ENCODE results near the gene RHO. TPM values are rescaled to one million over a fixed set of nuclear protein-coding genes. Genes with fewer than 3 reads are reported as not detected.

Gene RHO
- polyA plus RNA-seq, 3 donors from 2014 or later, result not detected

DNA sequence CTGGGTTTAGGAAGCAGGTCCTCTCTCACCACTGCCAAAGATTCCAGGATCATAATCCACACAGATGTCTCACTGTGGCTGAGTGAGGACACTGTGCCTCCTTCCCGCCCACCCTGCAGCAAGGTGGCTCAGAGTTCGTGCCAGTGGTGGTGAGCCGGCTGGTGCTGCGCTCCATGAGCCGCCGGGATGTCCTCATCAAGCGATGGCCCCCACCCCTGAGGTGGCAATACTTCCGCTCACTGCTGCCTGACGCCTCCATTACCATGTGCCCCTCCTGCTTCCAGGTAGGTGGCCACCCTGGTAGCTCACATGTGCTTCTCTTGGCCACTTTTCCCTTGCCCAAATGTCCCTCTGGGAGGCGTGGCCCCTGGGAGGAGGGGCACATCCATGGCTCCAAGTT is 9.0 kb upstream of the RHO start:
- H3K36me3 Mint-ChIP-seq, result peaks cover 4 to 21% (median 7%) of the 10 kb centered on the region in 3 donors
- no peak overlapping the region for H3K27ac Mint-ChIP-seq
- peaks cover 0 to 3% (median 0%) of the 10 kb centered on the region in 3 donors for H3K27me3 Mint-ChIP-seq (ENCODE audit: low read depth in 3 of 3)
- H3K9me3 Mint-ChIP-seq, result no peaks in the 10 kb centered on the region
- no peaks in the 10 kb centered on the region for H3K4me1 Mint-ChIP-seq
- no peak for DNase-seq
- H3K4me3 Mint-ChIP-seq, result no peak overlapping the region

DNA sequence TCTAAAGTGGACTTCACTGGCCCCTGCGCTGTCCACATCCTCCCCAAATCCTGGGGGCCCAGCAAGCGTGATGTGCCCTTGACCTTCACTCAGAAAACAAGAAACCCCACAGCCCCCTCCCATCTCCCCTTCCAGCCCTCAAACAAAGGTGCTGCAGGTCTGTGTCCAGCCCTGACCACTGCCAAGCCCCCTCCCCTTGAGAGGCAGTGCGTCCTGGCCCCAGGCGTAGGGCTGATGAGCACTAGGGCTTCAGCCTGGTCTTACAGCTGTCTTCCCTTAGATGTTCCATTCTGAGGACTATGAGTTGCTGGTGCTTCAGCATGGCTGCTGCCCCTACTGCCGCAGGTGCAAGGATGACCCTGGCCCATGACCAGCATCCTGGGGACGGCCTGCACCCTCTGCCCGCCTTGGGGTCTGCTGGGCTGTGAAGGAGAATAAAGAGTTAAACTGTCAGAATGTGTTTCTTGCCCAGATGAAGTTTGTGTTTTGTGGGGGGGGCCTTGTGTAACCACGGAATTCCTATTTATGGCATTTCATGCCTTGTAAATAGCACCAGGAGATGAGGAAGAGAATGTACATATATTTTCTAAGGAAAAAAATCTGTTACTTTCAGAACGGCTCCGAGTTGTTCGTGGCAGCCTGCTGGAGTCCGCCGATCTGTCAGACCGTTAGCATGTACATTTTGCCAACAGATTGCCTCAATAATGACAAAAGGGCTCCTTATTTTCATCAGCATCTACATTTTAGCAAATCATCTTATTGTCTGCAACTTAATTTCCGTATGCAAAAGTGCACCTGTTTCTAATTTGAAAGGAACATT is 8.3 kb upstream of the RHO start:
- Mint-ChIP-seq H3K9me3 (no peaks in the 10 kb centered on the region), H3K27ac (peak overlapping the region in 1 of 6 donors; percentile 74), H3K4me1 (no peaks in the 10 kb centered on the region), H3K36me3 (peaks cover 4 to 21% (median 7%) of the 10 kb centered on the region in 3 donors), H3K4me3 (no peak overlapping the region), H3K27me3 (ENCODE audit: low read depth in 3 of 3) (peaks cover 0 to 3% (median 0%) of the 10 kb centered on the region in 3 donors)
- no peak for DNase-seq

DNA sequence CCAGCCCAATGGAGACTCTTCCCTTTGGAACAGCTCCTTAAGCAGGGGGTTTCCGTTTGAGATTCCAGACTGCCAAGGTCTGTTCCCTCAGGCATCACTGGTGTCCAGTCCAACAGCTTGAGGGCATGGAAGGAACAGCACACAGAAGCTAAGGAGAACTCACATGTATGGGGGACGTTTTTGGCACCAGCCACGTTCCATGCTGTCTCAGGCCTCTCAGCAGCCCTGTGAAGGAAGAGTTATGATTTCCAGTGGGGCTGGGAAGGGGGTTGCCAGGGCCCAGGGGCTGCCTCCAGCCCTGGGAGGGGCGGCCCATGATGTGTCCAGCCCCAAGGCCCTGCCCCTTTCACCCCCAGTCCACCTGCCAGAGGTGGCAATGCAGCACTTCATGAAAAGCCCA is 7.5 kb upstream of the RHO start:
- Mint-ChIP-seq H3K4me1 (no peaks in the 10 kb centered on the region), H3K36me3 (peaks cover 4 to 19% (median 6%) of the 10 kb centered on the region in 3 donors), H3K27me3 (ENCODE audit: low read depth in 3 of 3) (peaks cover 0 to 3% (median 0%) of the 10 kb centered on the region in 3 donors), H3K9me3 (no peaks in the 10 kb centered on the region), H3K4me3 (no peak overlapping the region), H3K27ac (no peak overlapping the region)
- DNase-seq, result no peak

DNA sequence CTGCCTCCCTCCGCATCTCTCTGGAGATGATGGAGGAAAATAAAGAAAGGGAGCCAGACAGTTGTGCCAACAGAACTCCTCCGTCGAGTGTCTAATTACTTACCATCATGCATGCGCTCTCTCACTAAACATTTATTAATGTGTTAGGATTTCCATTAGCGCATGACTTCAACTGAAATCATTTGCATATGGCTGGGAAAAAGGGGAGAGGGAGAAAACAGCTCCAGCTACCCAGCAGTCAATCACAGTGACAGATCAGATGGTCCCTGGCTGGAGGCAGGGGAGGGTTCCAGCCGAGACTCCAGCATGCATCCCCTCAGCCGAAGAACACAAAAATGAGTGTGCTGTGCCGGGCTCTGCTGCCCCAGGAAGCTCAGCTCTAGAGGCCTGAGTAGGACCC is 6.8 kb upstream of the RHO start:
- Mint-ChIP-seq H3K36me3 (peaks cover 4 to 13% (median 4%) of the 10 kb centered on the region in 3 donors), H3K27me3 (ENCODE audit: low read depth in 3 of 3) (peaks cover 0 to 3% (median 0%) of the 10 kb centered on the region in 3 donors), H3K4me3 (no peak overlapping the region), H3K4me1 (no peaks in the 10 kb centered on the region), H3K9me3 (no peaks in the 10 kb centered on the region), H3K27ac (no peak overlapping the region)
- DNase-seq, result no peak

DNA sequence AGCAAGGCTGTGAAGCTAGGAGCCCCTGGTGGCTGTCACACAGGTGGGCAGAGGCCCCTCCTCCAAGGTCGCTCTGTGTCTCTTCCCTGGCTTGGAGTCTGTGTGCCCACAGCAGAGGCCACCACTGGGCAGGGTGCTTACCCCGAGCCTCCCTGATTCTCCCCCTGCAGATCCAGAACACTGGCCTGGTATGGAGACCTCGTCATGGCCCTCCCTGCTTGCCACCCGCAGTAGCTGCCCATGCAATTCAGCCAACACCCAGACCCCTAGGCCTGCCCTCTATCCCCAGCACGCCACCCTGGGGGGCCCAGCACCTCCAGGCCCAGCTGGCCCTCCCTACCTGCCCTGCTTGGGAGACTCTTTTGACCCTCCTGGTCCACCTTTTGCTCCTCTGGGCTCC is 5.5 kb upstream of the RHO start:
- H3K9me3 Mint-ChIP-seq, result no peaks in the 10 kb centered on the region
- H3K27me3 Mint-ChIP-seq (ENCODE audit: low read depth in 3 of 3), result peaks cover 0 to 3% (median 0%) of the 10 kb centered on the region in 3 donors
- H3K36me3 Mint-ChIP-seq, result peaks cover 0 to 4% (median 4%) of the 10 kb centered on the region in 3 donors
- no peak for DNase-seq
- H3K27ac Mint-ChIP-seq, result peak overlapping the region in 1 of 6 donors; percentile 19
- no peak overlapping the region for H3K4me3 Mint-ChIP-seq
- H3K4me1 Mint-ChIP-seq, result peaks cover 0 to 1% of the 10 kb centered on the region in 2 donors

DNA sequence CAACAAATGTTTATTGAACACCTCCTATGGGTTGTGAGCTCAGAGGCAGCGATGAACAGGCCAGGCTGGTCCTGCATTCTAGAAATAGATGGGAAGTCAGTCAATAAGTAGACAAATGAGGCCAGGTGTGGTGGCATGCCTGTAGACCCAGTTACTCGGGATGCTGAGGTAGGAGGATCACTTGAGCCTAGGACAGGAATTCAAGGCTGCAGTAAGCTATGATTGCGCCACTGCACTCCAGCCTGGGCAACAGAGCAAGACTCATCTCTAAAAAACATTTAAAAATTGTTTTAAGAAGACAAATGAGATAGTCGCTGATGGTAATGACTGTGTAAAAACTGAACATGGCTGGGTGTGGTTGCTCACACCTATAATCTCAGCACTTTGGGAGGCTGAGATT is 4.4 kb upstream of the RHO start:
- peak overlapping the region in 1 of 6 donors; percentile 30 for H3K27ac Mint-ChIP-seq
- no peak for DNase-seq
- H3K4me1 Mint-ChIP-seq, result peaks cover 0 to 1% of the 10 kb centered on the region in 2 donors
- H3K36me3 Mint-ChIP-seq, result peaks cover 0 to 4% (median 4%) of the 10 kb centered on the region in 3 donors
- peaks cover 0 to 3% (median 0%) of the 10 kb centered on the region in 3 donors for H3K27me3 Mint-ChIP-seq (ENCODE audit: low read depth in 3 of 3)
- no peak overlapping the region for H3K4me3 Mint-ChIP-seq
- H3K9me3 Mint-ChIP-seq, result no peaks in the 10 kb centered on the region

DNA sequence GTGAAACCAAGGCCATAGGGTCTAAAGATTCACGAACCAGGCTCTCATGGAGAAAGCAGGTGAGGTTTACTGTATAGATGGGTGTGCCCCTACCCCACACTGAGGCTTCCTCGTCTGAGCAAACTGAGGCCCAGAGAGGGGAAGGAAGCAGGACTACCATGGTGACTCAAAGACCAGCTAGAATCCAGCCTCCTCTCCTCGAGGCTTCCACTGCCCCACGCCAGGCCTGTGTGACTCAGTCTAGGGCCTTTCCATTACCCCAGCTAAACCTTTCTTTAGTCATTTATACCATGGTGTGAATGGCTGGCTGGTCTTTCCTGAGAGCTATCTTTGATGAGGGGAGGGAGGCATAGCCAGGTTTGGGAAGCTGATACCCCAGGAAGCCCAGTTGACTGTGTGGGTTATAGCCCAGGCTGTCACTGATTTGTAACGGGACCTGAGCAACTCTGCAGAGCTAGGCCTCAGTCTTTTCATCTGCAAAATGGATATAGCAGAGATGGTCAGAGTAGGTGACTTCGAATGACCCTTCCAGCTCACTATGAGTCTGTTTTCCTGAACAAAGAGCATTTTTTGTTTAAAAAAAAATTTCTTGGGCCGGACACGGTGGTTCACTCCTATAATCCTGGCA is 3.0 kb upstream of the RHO start:
- no peaks in the 10 kb centered on the region for H3K9me3 Mint-ChIP-seq
- no peak overlapping the region for H3K4me3 Mint-ChIP-seq
- peaks cover 0 to 1% of the 10 kb centered on the region in 2 donors for H3K4me1 Mint-ChIP-seq
- H3K27ac Mint-ChIP-seq, result peak overlapping the region in 1 of 6 donors; percentile 10
- no peak for DNase-seq
- H3K36me3 Mint-ChIP-seq, result no peaks in the 10 kb centered on the region
- peaks cover 0 to 3% (median 2%) of the 10 kb centered on the region in 3 donors for H3K27me3 Mint-ChIP-seq (ENCODE audit: low read depth in 3 of 3)

DNA sequence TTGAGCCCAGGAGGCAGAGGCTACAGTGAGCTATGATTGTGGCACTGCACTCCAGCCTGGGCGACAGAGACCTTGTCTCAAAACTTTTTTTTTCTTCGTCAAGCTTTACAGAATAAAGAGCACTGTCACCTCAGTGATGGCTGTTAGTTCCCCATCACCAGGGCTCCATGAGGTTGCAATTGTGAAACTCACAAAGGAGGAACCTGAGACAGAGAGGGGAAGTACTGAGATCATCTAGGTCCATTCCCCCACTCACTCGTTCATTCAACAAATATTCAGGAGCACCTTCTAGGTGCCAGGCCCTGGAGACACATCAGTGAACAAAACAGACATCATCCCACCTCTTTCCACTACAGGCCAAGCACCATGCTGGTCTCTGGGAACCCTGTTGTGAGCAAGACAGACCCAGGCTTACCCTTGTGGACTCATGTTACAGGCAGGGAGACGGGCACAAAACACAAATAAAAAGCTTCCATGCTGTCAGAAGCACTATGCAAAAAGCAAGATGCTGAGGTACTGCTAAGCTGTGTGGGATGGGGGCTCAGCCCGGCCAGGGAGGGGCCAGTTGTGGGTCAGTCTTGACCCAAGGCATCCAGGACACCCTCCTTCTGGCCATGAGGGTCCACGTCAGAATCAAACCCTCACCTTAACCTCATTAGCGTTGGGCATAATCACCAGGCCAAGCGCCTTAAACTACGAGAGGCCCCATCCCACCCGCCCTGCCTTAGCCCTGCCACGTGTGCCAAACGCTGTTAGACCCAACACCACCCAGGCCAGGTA is 2.1 kb upstream of the RHO start:
- H3K27me3 Mint-ChIP-seq (ENCODE audit: low read depth in 3 of 3), result peaks cover 0 to 5% (median 3%) of the 10 kb centered on the region in 3 donors
- H3K36me3 Mint-ChIP-seq, result no peaks in the 10 kb centered on the region
- peaks cover 0 to 1% of the 10 kb centered on the region in 2 donors for H3K4me1 Mint-ChIP-seq
- H3K27ac Mint-ChIP-seq, result peak overlapping the region in 2 of 6 donors; percentile 26 to 39
- no peak overlapping the region for H3K4me3 Mint-ChIP-seq
- no peaks in the 10 kb centered on the region for H3K9me3 Mint-ChIP-seq
- no peak for DNase-seq

DNA sequence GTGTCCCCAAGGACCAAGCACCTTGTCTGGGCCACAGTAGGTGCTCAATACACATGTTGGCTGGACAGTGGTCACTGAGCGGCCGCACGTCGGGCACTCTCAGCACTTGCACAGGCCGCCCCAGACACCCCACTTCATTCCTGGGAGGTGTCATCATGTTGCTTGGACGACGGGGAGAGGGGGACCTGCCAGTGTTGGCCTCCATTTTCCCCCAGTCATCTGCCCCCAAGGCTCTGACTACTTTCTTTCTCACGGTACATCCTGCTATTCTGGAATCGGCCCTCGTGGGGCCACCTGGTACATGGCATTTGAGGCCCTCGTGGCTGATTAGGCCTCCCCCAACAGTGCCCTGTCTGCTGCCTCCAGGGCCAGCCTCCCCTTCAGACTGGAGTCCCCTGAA is 1.2 kb upstream of the RHO start:
- peaks cover 2 to 5% (median 2%) of the 10 kb centered on the region in 3 donors for H3K27me3 Mint-ChIP-seq (ENCODE audit: low read depth in 3 of 3)
- no peak overlapping the region for H3K4me3 Mint-ChIP-seq
- H3K4me1 Mint-ChIP-seq, result peaks cover 0 to 1% of the 10 kb centered on the region in 2 donors
- no peaks in the 10 kb centered on the region for H3K9me3 Mint-ChIP-seq
- H3K27ac Mint-ChIP-seq, result no peak overlapping the region
- no peaks in the 10 kb centered on the region for H3K36me3 Mint-ChIP-seq
- no peak for DNase-seq

DNA sequence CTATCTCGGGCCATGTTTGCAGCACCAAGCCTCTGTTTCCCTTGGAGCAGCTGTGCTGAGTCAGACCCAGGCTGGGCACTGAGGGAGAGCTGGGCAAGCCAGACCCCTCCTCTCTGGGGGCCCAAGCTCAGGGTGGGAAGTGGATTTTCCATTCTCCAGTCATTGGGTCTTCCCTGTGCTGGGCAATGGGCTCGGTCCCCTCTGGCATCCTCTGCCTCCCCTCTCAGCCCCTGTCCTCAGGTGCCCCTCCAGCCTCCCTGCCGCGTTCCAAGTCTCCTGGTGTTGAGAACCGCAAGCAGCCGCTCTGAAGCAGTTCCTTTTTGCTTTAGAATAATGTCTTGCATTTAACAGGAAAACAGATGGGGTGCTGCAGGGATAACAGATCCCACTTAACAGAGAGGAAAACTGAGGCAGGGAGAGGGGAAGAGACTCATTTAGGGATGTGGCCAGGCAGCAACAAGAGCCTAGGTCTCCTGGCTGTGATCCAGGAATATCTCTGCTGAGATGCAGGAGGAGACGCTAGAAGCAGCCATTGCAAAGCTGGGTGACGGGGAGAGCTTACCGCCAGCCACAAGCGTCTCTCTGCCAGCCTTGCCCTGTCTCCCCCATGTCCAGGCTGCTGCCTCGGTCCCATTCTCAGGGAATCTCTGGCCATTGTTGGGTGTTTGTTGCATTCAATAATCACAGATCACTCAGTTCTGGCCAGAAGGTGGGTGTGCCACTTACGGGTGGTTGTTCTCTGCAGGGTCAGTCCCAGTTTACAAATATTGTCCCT is 1.2 kb downstream of the RHO start:
- no peaks in the 10 kb centered on the region for H3K36me3 Mint-ChIP-seq
- H3K4me3 Mint-ChIP-seq, result no peak overlapping the region
- no peak for DNase-seq
- no peak overlapping the region for H3K27ac Mint-ChIP-seq
- peaks cover 2 to 5% (median 4%) of the 10 kb centered on the region in 3 donors for H3K27me3 Mint-ChIP-seq (ENCODE audit: low read depth in 3 of 3)
- H3K4me1 Mint-ChIP-seq, result peaks cover 0 to 1% of the 10 kb centered on the region in 2 donors
- no peaks in the 10 kb centered on the region for H3K9me3 Mint-ChIP-seq

DNA sequence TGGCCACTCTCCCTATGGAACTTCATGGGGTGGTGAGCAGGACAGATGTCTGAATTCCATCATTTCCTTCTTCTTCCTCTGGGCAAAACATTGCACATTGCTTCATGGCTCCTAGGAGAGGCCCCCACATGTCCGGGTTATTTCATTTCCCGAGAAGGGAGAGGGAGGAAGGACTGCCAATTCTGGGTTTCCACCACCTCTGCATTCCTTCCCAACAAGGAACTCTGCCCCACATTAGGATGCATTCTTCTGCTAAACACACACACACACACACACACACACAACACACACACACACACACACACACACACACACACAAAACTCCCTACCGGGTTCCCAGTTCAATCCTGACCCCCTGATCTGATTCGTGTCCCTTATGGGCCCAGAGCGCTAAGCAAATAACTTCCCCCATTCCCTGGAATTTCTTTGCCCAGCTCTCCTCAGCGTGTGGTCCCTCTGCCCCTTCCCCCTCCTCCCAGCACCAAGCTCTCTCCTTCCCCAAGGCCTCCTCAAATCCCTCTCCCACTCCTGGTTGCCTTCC is 1.9 kb downstream of the RHO start:
- Mint-ChIP-seq H3K4me1 (peaks cover 0 to 1% of the 10 kb centered on the region in 2 donors), H3K36me3 (no peaks in the 10 kb centered on the region), H3K4me3 (no peak overlapping the region), H3K27ac (no peak overlapping the region), H3K27me3 (ENCODE audit: low read depth in 3 of 3) (peaks cover 2 to 5% (median 4%) of the 10 kb centered on the region in 3 donors), H3K9me3 (no peaks in the 10 kb centered on the region)
- no peak for DNase-seq

DNA sequence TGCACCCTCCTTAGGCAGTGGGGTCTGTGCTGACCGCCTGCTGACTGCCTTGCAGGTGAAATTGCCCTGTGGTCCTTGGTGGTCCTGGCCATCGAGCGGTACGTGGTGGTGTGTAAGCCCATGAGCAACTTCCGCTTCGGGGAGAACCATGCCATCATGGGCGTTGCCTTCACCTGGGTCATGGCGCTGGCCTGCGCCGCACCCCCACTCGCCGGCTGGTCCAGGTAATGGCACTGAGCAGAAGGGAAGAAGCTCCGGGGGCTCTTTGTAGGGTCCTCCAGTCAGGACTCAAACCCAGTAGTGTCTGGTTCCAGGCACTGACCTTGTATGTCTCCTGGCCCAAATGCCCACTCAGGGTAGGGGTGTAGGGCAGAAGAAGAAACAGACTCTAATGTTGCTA is 2.4 kb downstream of the RHO start:
- Mint-ChIP-seq H3K9me3 (no peaks in the 10 kb centered on the region), H3K27ac (no peak overlapping the region), H3K4me3 (no peak overlapping the region), H3K36me3 (no peaks in the 10 kb centered on the region), H3K4me1 (peaks cover 0 to 1% of the 10 kb centered on the region in 2 donors), H3K27me3 (ENCODE audit: low read depth in 3 of 3) (peaks cover 2 to 5% (median 4%) of the 10 kb centered on the region in 3 donors)
- DNase-seq, result no peak

DNA sequence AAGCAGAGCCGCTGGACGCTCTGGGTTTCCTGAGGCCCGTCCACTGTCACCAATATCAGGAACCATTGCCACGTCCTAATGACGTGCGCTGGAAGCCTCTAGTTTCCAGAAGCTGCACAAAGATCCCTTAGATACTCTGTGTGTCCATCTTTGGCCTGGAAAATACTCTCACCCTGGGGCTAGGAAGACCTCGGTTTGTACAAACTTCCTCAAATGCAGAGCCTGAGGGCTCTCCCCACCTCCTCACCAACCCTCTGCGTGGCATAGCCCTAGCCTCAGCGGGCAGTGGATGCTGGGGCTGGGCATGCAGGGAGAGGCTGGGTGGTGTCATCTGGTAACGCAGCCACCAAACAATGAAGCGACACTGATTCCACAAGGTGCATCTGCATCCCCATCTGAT is 3.3 kb downstream of the RHO start:
- no peak overlapping the region for H3K4me3 Mint-ChIP-seq
- H3K27me3 Mint-ChIP-seq (ENCODE audit: low read depth in 3 of 3), result peaks cover 2 to 5% (median 4%) of the 10 kb centered on the region in 3 donors
- no peaks in the 10 kb centered on the region for H3K9me3 Mint-ChIP-seq
- DNase-seq, result no peak
- peaks cover 0 to 1% of the 10 kb centered on the region in 2 donors for H3K4me1 Mint-ChIP-seq
- H3K36me3 Mint-ChIP-seq, result no peaks in the 10 kb centered on the region
- peak overlapping the region in 1 of 6 donors; percentile 76 for H3K27ac Mint-ChIP-seq

Measured in immature natural killer cell (primary cell).